ENCODE data around the gene FAM135A. TPM values are rescaled to one million over a fixed set of nuclear protein-coding genes. Genes with fewer than 3 reads are reported as not detected.
"Not testable (repeated sequence)": the region's sequence is repeated elsewhere in the genome, so short reads cannot be mapped to it uniquely, and the experiment has no call there.

The FAM135A gene
- total RNA-seq, 1 experiment from 2014 or later = 31.0 TPM

DNA sequence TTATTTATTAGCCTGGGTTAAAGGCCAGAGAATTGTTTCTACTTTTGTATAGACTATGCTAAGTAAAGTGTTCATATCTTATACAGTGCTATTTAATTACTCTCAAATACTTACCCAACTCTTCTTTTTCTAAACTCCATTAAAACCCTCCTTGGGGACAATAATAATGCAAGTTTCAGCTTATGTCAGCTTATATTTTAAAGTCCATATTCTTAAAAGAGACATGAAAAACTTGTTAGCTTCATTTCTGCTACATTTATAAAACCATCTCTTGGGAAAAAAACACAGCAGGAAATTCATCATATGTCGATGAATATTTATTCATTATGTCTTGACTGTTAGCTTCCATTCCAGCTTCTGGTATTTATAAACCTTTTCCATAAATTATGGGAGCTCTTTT, 81.5 kb downstream of the FAM135A start:
- TF ChIP-seq, protein P1, sequence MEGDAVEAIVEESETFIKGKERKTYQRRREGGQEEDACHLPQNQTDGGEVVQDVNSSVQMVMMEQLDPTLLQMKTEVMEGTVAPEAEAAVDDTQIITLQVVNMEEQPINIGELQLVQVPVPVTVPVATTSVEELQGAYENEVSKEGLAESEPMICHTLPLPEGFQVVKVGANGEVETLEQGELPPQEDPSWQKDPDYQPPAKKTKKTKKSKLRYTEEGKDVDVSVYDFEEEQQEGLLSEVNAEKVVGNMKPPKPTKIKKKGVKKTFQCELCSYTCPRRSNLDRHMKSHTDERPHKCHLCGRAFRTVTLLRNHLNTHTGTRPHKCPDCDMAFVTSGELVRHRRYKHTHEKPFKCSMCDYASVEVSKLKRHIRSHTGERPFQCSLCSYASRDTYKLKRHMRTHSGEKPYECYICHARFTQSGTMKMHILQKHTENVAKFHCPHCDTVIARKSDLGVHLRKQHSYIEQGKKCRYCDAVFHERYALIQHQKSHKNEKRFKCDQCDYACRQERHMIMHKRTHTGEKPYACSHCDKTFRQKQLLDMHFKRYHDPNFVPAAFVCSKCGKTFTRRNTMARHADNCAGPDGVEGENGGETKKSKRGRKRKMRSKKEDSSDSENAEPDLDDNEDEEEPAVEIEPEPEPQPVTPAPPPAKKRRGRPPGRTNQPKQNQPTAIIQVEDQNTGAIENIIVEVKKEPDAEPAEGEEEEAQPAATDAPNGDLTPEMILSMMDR (conservative IDR thresholded peaks at IDR 0.05) = no peak
- Histone ChIP-seq H3K79me2 (ENCODE audit: insufficient read depth, low read length) (no peaks in the 10 kb centered on the region), H2BK12ac (ENCODE audit: insufficient read length, low read depth, low read length) (no peak overlapping the region), H3K23me2 (ENCODE audit: insufficient read length, low read depth, low read length, poor library complexity, severe bottlenecking) (no peaks in the 10 kb centered on the region), H3K56ac (ENCODE audit: insufficient read length, low read depth, low read length) (no peak overlapping the region), H2BK15ac (ENCODE audit: low read depth, low read length) (no peak overlapping the region), H3K23ac (ENCODE audit: insufficient read length, low read depth, low read length) (no peak overlapping the region), H3K18ac (ENCODE audit: insufficient read length, low read depth, low read length) (no peak overlapping the region), H3K4ac (ENCODE audit: low read depth, low read length) (no peak overlapping the region), H3K14ac (ENCODE audit: insufficient read depth, low read length) (no peak overlapping the region), H2BK5ac (ENCODE audit: insufficient read length, low read length) (no peak overlapping the region), H3K79me1 (ENCODE audit: insufficient read depth, low read depth, low read length, poor library complexity, severe bottlenecking) (no peaks in the 10 kb centered on the region), H4K91ac (ENCODE audit: insufficient read length, low read depth, low read length) (no peak overlapping the region), H2BK120ac (ENCODE audit: low read depth, low read length, poor library complexity, severe bottlenecking) (no peak overlapping the region), H3K4me2 (ENCODE audit: insufficient read depth, insufficient read length, low read length) (no peak overlapping the region), H4K8ac (replicated peaks; ENCODE audit: insufficient read length, low read depth, low read length) (no peak overlapping the region), H3K27me3 (ENCODE audit: insufficient read depth, low read length) (no peaks in the 10 kb centered on the region), H3K27ac (ENCODE audit: insufficient read length, low read depth, low read length) (no peak overlapping the region), H3K4me1 (ENCODE audit: insufficient read depth, low read length) (no peaks in the 10 kb centered on the region), H3K9ac (ENCODE audit: extremely low read depth, insufficient read length, low read length) (no peak overlapping the region), H2AFZ (ENCODE audit: low read length) (no peak overlapping the region), H3K9me3 (ENCODE audit: control insufficient read depth, low read depth, low read length) (no peaks in the 10 kb centered on the region), H4K5ac (ENCODE audit: insufficient read length, low read depth, low read length) (no peak overlapping the region), H2BK20ac (ENCODE audit: low read depth, low read length, poor library complexity, severe bottlenecking) (no peak overlapping the region), H3T11ph (ENCODE audit: low read length) (no peak overlapping the region), H4K20me1 (ENCODE audit: control insufficient read depth, insufficient read depth, insufficient read length) (no peaks in the 10 kb centered on the region), H2AK5ac (ENCODE audit: insufficient read length, low read length) (no peak overlapping the region)
- Mint-ChIP-seq H3K4me1 (no peaks in the 10 kb centered on the region), H3K27me3 (ENCODE audit: low read depth) (no peaks in the 10 kb centered on the region), H3K27ac (no peak overlapping the region), H3K4me3 (no peak overlapping the region), H3K9me3 (peaks cover 0 to 5% of the 10 kb centered on the region in 2 experiments; a peak in 2 of 5 replicates), H3K36me3 (ENCODE audit: insufficient read depth in 1 of 3, low read depth in 3 of 3) (peaks cover 10 to 22% (median 13%) of the 10 kb centered on the region in 3 experiments)
- no CpG with 5 or more reads among the region's 1 CpG for WGBS (ENCODE audit: extremely low coverage, insufficient read length, low lambda C conversion rate)
- DNase-seq = no peak

DNA sequence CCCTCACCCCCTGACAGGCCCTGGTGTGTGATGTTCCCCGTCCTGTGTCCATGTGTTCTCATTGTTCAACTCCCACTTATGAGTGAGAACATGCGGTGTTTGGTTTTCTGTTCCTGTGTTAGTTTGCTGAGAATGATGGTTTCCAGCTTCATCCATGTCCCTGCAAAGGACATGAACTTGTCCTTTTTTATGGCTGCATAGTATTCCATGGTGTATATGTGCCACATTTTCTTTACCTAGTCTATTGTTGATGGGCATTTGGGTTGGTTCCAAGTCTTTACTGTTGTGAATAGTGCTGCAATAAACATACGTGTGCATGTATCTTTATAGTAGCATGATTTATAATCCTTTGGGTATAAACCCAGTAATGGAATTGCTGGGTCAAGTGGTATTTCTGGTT, 82.5 kb downstream of the FAM135A start:
- H3K27ac ChIP-seq (ENCODE audit: insufficient read length, low read depth, low read length); H3K79me1 ChIP-seq (ENCODE audit: insufficient read depth, low read depth, low read length, poor library complexity, severe bottlenecking); H3K23me2 ChIP-seq (ENCODE audit: insufficient read length, low read depth, low read length, poor library complexity, severe bottlenecking); H2BK12ac ChIP-seq (ENCODE audit: insufficient read length, low read depth, low read length); H4K5ac ChIP-seq (ENCODE audit: insufficient read length, low read depth, low read length); H3K14ac ChIP-seq (ENCODE audit: insufficient read depth, low read length); H3K4me1 Mint-ChIP-seq; H3K79me2 ChIP-seq (ENCODE audit: insufficient read depth, low read length); H3K4me2 ChIP-seq (ENCODE audit: insufficient read depth, insufficient read length, low read length); H2BK20ac ChIP-seq (ENCODE audit: low read depth, low read length, poor library complexity, severe bottlenecking); H3K9me3 ChIP-seq (ENCODE audit: control insufficient read depth, low read depth, low read length); H3K27me3 Mint-ChIP-seq (ENCODE audit: low read depth); H3K27ac Mint-ChIP-seq; H2BK120ac ChIP-seq (ENCODE audit: low read depth, low read length, poor library complexity, severe bottlenecking); H4K91ac ChIP-seq (ENCODE audit: insufficient read length, low read depth, low read length); H3K4ac ChIP-seq (ENCODE audit: low read depth, low read length); H2BK5ac ChIP-seq (ENCODE audit: insufficient read length, low read length); H2AK5ac ChIP-seq (ENCODE audit: insufficient read length, low read length); H2AFZ ChIP-seq (ENCODE audit: low read length); H3K27me3 ChIP-seq (ENCODE audit: insufficient read depth, low read length); H3K9me3 Mint-ChIP-seq; H2BK15ac ChIP-seq (ENCODE audit: low read depth, low read length); H3K18ac ChIP-seq (ENCODE audit: insufficient read length, low read depth, low read length); H3K9ac ChIP-seq (ENCODE audit: extremely low read depth, insufficient read length, low read length); DNase-seq; H3T11ph ChIP-seq (ENCODE audit: low read length); H3K56ac ChIP-seq (ENCODE audit: insufficient read length, low read depth, low read length); H3K4me3 Mint-ChIP-seq; H3K4me1 ChIP-seq (ENCODE audit: insufficient read depth, low read length); H4K8ac ChIP-seq (replicated peaks; ENCODE audit: insufficient read length, low read depth, low read length); H3K23ac ChIP-seq (ENCODE audit: insufficient read length, low read depth, low read length); H4K20me1 ChIP-seq (ENCODE audit: control insufficient read depth, insufficient read depth, insufficient read length): not testable (repeated sequence)
- no CpG with 5 or more reads among the region's 3 CpGs for WGBS (ENCODE audit: extremely low coverage, insufficient read length, low lambda C conversion rate)
- peaks cover 13 to 23% (median 18%) of the 10 kb centered on the region in 3 experiments for H3K36me3 Mint-ChIP-seq (ENCODE audit: insufficient read depth in 1 of 3, low read depth in 3 of 3)
